HG03064 (cell line): Measurements from ENCODE around the gene DNAJC13.

Experiments
- ATAC-seq: cut with Tn5 transposase; IDR thresholded peaks from one replicate; pipeline ENCODE4 v1.9.1; 2021; ENCODE audit warnings: low read depth; ENCODE audit not compliant: unreplicated experiment

DNAJC13 gene

GRCh38 chr3:132457286-132457685 lies 40.0 kb downstream of the DNAJC13 start:
- no peak for ATAC-seq

GRCh38 chr3:132459551-132459950 lies 42.2 kb downstream of the DNAJC13 start:
- ATAC-seq, result no peak

- no peak for ATAC-seq
Observed at GRCh38 chr3:132461544-132461943, 44.2 kb downstream of the DNAJC13 start.

- no peak for ATAC-seq
Observed at GRCh38 chr3:132464066-132464465, 46.8 kb downstream of the DNAJC13 start.

- ATAC-seq, result no peak
Observed at GRCh38 chr3:132469326-132469725, 52.0 kb downstream of the DNAJC13 start.

GRCh38 chr3:132486099-132486498 lies 68.8 kb downstream of the DNAJC13 start:
- ATAC-seq, result no peak

- no peak for ATAC-seq
Observed at GRCh38 chr3:132488151-132488550, 70.8 kb downstream of the DNAJC13 start.

- no peak for ATAC-seq
Observed at GRCh38 chr3:132499071-132499470, 81.8 kb downstream of the DNAJC13 start.

- ATAC-seq, result no peak
Observed at GRCh38 chr3:132503559-132503958, 86.3 kb downstream of the DNAJC13 start.

- ATAC-seq, result no peak
Observed at GRCh38 chr3:132504375-132504933, 87.2 kb downstream of the DNAJC13 start.

- ATAC-seq, result no peak
Observed at GRCh38 chr3:132507657-132508056, 90.4 kb downstream of the DNAJC13 start.

GRCh38 chr3:132509096-132509495 lies 91.8 kb downstream of the DNAJC13 start:
- no peak for ATAC-seq

- no peak for ATAC-seq
Observed at GRCh38 chr3:132509506-132509905, 92.2 kb downstream of the DNAJC13 start.

GRCh38 chr3:132513057-132513456 lies 95.8 kb downstream of the DNAJC13 start:
- no peak for ATAC-seq

GRCh38 chr3:132517311-132517710 lies 100.0 kb downstream of the DNAJC13 start:
- ATAC-seq, result no peak

GRCh38 chr3:132519914-132520313 lies 102.6 kb downstream of the DNAJC13 start:
- ATAC-seq, result no peak

GRCh38 chr3:132521901-132522300 lies 104.6 kb downstream of the DNAJC13 start:
- ATAC-seq, result no peak

GRCh38 chr3:132522353-132522752 lies 105.1 kb downstream of the DNAJC13 start:
- peak; percentile 65 for ATAC-seq

- ATAC-seq, result no peak
Observed at GRCh38 chr3:132530624-132531023, 113.3 kb downstream of the DNAJC13 start.

- no peak for ATAC-seq
Observed at GRCh38 chr3:132535575-132536441, 118.5 kb downstream of the DNAJC13 start.

GRCh38 chr3:132536442-132537153 lies 119.3 kb downstream of the DNAJC13 start:
- no peak for ATAC-seq
